GM06990 (cell line): ENCODE measurements around the gene ADCY7.

Experiments
- DNase-seq: peaks from one replicate; pipeline ENCODE4 v3.0.0-alpha.2; 2011; ENCODE audit not compliant: insufficient read length; ENCODE audit errors: extremely low read depth
- H3K27me3 ChIP-seq: replicated peaks from 2 replicates; pipeline ENCODE4 v1.6.0; 2011; ENCODE audit warnings: low read length; ENCODE audit not compliant: control insufficient read depth, insufficient read depth
- H3K36me3 ChIP-seq: 2 replicates; pipeline ENCODE4 v1.5.1; 2011; ENCODE audit warnings: low read length; ENCODE audit not compliant: control insufficient read depth, insufficient read depth
- H3K4me3 ChIP-seq: replicated peaks from 2 replicates; pipeline ENCODE4 v1.5.1; 2011; ENCODE audit warnings: low read depth, mild to moderate bottlenecking, control low read depth, low read length
- TF ChIP-seq, protein P1 (sequence below): IDR thresholded peaks from 2 replicates; pipeline ENCODE4 v1.5.1; 2011; ENCODE audit warnings: low read length, control low read depth, mild to moderate bottlenecking, inconsistent platforms; ENCODE audit not compliant: insufficient read depth, poor library complexity, severe bottlenecking

ADCY7 gene

DNA sequence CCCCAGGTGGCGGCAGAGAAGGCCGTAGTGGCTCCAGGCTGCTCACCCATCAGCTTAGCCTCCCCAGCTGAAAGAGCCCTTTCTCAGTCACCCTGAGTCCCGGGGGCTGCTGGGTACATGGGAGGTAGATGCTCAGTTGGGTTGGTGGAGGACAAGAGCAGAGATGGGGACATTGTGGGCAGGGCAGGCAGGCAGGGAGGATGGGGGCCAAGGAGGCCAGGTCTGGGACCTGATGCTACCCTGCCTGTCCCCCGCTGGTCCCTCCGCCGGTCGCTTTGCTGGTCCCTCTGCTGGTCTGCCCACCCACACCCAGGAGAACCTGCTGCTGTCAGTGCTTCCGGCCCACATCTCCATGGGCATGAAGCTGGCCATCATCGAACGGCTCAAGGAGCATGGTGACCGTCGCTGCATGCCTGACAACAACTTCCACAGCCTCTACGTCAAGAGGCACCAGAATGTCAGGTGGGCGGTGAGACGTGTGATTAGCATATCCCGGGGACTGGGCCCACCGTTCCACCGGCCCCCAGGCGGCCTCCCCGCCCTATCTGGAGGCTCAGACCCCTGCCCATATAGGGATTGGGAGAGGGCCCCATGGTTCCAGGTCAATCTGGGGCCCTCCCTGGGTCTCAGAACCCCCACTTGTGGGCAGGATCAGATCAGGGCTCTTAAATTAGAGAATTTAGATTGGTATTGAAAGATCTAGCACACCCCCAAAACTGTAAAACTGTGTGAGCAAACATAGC is 26.9 kb downstream of the ADCY7 start:
- no peak for DNase-seq
- TF ChIP-seq, protein P1, sequence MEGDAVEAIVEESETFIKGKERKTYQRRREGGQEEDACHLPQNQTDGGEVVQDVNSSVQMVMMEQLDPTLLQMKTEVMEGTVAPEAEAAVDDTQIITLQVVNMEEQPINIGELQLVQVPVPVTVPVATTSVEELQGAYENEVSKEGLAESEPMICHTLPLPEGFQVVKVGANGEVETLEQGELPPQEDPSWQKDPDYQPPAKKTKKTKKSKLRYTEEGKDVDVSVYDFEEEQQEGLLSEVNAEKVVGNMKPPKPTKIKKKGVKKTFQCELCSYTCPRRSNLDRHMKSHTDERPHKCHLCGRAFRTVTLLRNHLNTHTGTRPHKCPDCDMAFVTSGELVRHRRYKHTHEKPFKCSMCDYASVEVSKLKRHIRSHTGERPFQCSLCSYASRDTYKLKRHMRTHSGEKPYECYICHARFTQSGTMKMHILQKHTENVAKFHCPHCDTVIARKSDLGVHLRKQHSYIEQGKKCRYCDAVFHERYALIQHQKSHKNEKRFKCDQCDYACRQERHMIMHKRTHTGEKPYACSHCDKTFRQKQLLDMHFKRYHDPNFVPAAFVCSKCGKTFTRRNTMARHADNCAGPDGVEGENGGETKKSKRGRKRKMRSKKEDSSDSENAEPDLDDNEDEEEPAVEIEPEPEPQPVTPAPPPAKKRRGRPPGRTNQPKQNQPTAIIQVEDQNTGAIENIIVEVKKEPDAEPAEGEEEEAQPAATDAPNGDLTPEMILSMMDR: no peak
- Histone ChIP-seq H3K4me3 (no peak overlapping the region), H3K27me3 (no peaks in the 10 kb centered on the region), H3K36me3 (peaks cover 52% of the 10 kb centered on the region)

DNA sequence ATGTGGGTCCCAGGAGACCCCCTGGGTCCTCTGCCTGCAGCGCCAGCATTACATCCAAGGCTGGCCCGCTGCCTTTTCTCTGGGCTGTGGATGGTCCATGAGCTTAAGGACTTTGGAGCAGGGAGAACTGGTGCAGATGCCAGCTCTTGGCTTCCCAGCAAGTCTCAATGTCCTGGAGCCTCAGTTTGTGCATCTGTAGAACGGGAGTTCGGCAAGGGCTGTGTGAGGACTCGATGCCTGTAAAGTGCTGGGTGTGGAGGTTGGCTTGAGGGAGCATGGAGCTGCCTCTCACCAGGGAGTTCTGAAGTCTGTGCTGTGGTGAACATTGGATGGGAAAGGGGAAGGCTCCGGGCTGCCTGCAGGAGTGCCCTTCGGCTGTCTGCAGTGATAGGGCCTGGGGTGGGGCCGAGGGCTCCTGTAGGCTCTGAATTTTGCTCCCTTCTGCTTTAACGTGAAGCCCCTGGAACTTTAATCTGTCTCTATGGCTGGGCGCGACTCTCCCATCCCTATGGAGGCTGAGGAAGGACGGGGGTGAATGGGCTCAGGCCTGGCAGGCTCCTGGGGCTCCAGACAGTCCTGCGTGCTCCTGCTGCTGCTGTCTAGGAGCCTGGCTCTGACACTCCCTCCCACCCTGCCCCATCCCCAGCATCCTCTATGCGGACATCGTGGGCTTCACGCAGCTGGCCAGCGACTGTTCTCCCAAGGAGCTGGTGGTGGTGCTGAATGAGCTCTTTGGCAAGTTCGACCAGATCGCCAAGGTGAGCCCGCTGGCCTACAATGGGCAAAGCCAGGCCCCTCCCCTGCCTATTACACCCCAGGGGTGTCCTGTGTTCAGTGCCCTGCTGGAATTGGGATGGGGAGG is 27.9 kb downstream of the ADCY7 start:
- Histone ChIP-seq H3K36me3 (peaks cover 57% of the 10 kb centered on the region), H3K4me3 (no peak overlapping the region), H3K27me3 (no peaks in the 10 kb centered on the region)
- no peak for DNase-seq
- TF ChIP-seq, protein P1: no peak

DNA sequence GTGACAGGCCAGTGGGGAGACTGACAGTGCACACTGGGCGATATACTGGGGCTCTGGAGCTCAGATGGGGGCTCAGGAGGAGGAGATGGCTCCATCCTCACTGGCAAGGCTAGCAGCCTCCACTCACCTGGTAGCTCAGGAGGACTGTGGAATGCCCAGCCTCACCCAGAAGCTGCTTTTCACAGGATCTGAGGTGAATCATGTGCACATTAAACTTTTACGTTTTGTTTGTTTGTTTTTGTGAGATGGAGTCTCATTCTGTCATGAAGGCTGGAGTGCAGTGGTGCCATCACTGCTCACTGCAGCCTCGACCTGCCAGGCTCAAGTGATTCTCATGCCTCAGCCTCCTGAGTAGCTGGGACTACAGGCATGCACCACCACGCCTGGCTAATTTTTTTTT is 28.6 kb downstream of the ADCY7 start:
- no peak for DNase-seq
- Histone ChIP-seq H3K4me3 (no peak overlapping the region), H3K27me3 (no peaks in the 10 kb centered on the region), H3K36me3 (peaks cover 58% of the 10 kb centered on the region)
- TF ChIP-seq, protein P1: no peak

DNA sequence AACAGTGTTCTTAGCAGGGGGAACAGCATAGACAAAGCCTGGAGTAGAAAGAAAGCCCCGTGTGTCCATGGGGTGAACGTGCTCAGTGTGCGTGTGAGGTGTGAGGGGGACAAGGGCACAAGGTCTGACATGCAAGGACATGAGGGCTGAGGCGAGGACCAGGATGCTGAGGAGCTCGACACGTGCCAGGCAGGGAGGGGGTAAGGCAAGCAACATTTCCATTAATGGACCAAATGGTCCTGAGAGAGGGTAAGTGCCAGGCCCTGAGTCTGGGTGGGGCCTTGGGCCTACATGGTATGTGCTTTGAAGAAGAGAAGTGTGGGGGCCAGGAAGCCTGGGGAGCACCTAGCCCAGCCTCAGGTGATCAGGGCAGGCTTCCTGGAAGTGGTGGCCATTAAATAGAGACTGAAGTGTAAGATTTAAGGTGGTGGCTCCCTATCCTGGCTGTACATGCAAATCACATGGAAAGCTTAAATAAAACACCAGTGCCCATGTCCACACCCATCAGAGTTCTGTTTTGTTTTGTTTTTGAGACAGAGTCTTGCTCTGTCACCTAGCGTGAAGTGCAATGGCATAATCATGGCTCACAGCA is 29.3 kb downstream of the ADCY7 start:
- DNase-seq: no peak
- no peaks in the 10 kb centered on the region for H3K27me3 ChIP-seq
- H3K4me3 ChIP-seq: no peak overlapping the region
- H3K36me3 ChIP-seq: peaks cover 54% of the 10 kb centered on the region
- TF ChIP-seq, protein P1: no peak

DNA sequence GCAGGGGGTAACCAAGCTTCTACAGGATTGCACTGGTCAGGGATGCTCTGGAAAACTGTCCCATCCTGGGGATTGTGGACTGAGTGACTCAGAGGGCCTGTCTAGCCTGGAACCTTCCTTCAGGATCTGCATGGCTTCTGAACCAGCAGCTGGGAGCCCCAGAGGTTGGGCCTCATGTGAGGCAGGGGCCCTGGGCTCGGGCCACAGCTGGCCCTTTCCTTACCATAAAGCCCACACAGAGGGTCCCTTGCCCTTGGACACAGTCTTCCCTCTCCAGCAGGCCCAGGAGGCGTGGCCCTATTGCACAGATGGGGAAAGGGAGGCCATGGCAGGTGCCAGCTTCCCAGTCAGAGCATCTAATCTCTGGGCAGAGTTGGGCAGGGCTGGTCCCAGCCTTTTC is 30.5 kb downstream of the ADCY7 start:
- no peak for DNase-seq
- no peaks in the 10 kb centered on the region for H3K27me3 ChIP-seq
- peaks cover 56% of the 10 kb centered on the region for H3K36me3 ChIP-seq
- no peak overlapping the region for H3K4me3 ChIP-seq
- TF ChIP-seq, protein P1: no peak
